Aorta (tissue), 5 donors: ENCODE results near the gene PTPRD. TPM values are rescaled to one million over a fixed set of nuclear protein-coding genes. Genes with fewer than 3 reads are reported as not detected.

Source experiments
- ATAC-seq: fragments of 200-7000 bp; cut with Tn5 transposase; one replicate; pipeline ENCODE4 v1.9.1; 2022; ENCODE audit warnings: moderate library complexity; ENCODE audit not compliant: low FRiP score
- DNase-seq, 2 donors: peaks; one replicate each; pipeline ENCODE4 v3.0.0-alpha.2; 2020
- H3K27ac ChIP-seq, 2 donors: one replicate each; pipeline ENCODE4 v1.5.1; 2013; ENCODE audit warnings: low read length in 2 of 2, mild to moderate bottlenecking in 2 of 2, moderate library complexity in 2 of 2, control low read depth in 1 of 2, inconsistent platforms in 1 of 2, low read depth in 1 of 2
- H3K27me3 ChIP-seq, 2 donors: one replicate each; pipeline ENCODE4 v1.6.1; 2013; ENCODE audit warnings: control low read depth in 1 of 2, low read length in 1 of 2, mild to moderate bottlenecking in 1 of 2, moderate library complexity in 1 of 2; ENCODE audit not compliant: insufficient read depth in 2 of 2, control insufficient read depth in 1 of 2
- H3K36me3 ChIP-seq, 2 donors: one replicate each; pipeline ENCODE4 v1.6.1; 2013; ENCODE audit warnings: control low read depth in 1 of 2, low read length in 1 of 2, mild to moderate bottlenecking in 1 of 2; ENCODE audit not compliant: insufficient read depth in 2 of 2, control insufficient read depth in 1 of 2
- H3K4me1 ChIP-seq, 2 donors: one replicate each; pipeline ENCODE4 v1.6.1; 2013; ENCODE audit warnings: low read length in 2 of 2, control low read depth in 1 of 2, mild to moderate bottlenecking in 1 of 2, moderate library complexity in 1 of 2; ENCODE audit not compliant: insufficient read depth in 2 of 2, control insufficient read depth in 1 of 2
- H3K4me3 ChIP-seq, 2 donors: one replicate each; pipeline ENCODE4 v1.5.1; 2013; ENCODE audit warnings: low read length in 2 of 2, control low read depth in 1 of 2, mild to moderate bottlenecking in 1 of 2
- H3K9me3 ChIP-seq: one replicate; pipeline ENCODE4 v1.6.1; 2013; ENCODE audit warnings: mild to moderate bottlenecking, low read length; ENCODE audit not compliant: control insufficient read depth
- WGBS, 2 donors: extraction: QIAGEN DNeasy Blood & Tissue Kit; methylation state at CpG; one replicate each; pipeline ENCODE4 v1.1.7; 2013; 5-methylcytosine and 5-hydroxymethylcytosine counted together
- intact Hi-C, 2 donors: fragments of 100-400 bp; cut with DNase I; formaldehyde crosslinking; loops; one replicate each; pipeline versions ENCODE4 v1.14.2 to v1.15.0; 2022
- polyA plus RNA-seq, 2 donors: library from polyadenylated mRNA; stranded (reverse); fragments of 200-250 nt; gene quantifications; one replicate each; pipeline ENCODE4 v1.2.3, GENCODE V29; 2013
- total RNA-seq, 2 donors: library from RNA; stranded (reverse); fragmentation: NEBNext Ultra II Directional; extraction: Animal tissue kit (Norgen Biotek cat#: 25700); gene quantifications; one replicate each; pipeline ENCODE4 v1.2.1, GENCODE V29; 2021
- donor health status: healthy with polysubstance abuse.
- donor health status: Bipolar disorder and iron deficiency.
- donor health status: DM: no; HTN: no; CAD: no.
- donor health status: DM: no; HTN: no; CAD: no.
- donor health status: DM: yes; HTN: yes; CAD: no.

Gene PTPRD
- total and polyA plus RNA-seq, 4 donors, result 1.5 to 92.0 (median 29.4) TPM

DNA sequence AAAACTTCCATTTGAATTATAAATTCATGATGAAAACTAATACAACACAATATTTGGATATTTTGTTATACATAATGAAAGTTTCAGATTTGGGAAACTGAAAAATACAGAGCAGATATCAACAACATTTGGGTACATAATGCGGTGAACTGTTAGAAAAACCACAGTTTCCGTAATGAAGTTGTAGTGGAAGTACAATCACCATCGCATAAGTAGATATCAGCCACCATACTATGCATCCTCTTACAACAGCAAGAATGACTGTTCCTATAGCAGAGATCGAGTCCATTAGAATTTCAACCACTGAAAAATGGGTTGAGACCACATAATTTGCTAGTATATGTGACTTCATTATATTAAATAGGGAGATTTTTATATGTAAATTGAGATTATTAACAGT lies 2043.0 kb downstream of the PTPRD start:
- Histone ChIP-seq H3K9me3 (no peaks in the 10 kb centered on the region), H3K27me3 (no peaks in the 10 kb centered on the region), H3K36me3 (no peaks in the 10 kb centered on the region), H3K4me1 (peaks cover 0 to 5% of the 10 kb centered on the region in 2 donors), H3K27ac (no peak overlapping the region), H3K4me3 (no peak overlapping the region)
- WGBS, 2 donors, result 95 to 100% methylated on average over 4 of the region's 4 CpGs
- no peak for DNase-seq
- intact Hi-C loops, result no loop called here
- ATAC-seq, result no peak

GRCh38 chr9:8567963-8568579 lies 2044.7 kb downstream of the PTPRD start:
- no peak for ATAC-seq
- Histone ChIP-seq H3K36me3 (no peaks in the 10 kb centered on the region), H3K9me3 (no peaks in the 10 kb centered on the region), H3K4me3 (no peak overlapping the region), H3K27ac (no peak overlapping the region), H3K4me1 (peaks cover 0 to 5% of the 10 kb centered on the region in 2 donors), H3K27me3 (no peaks in the 10 kb centered on the region)
- intact Hi-C loops, result no loop called here
- no peak for DNase-seq
- WGBS, 2 donors, result 90 to 94% methylated on average over 2 of the region's 2 CpGs

- WGBS, 2 donors, result 82 to 84% methylated on average over 6 of the region's 6 CpGs
- H3K4me3 ChIP-seq, result no peak overlapping the region
- no peaks in the 10 kb centered on the region for H3K27me3 ChIP-seq
Observed at GRCh38 chr9:8564960-8565359, 2047.8 kb downstream of the PTPRD start.

DNA sequence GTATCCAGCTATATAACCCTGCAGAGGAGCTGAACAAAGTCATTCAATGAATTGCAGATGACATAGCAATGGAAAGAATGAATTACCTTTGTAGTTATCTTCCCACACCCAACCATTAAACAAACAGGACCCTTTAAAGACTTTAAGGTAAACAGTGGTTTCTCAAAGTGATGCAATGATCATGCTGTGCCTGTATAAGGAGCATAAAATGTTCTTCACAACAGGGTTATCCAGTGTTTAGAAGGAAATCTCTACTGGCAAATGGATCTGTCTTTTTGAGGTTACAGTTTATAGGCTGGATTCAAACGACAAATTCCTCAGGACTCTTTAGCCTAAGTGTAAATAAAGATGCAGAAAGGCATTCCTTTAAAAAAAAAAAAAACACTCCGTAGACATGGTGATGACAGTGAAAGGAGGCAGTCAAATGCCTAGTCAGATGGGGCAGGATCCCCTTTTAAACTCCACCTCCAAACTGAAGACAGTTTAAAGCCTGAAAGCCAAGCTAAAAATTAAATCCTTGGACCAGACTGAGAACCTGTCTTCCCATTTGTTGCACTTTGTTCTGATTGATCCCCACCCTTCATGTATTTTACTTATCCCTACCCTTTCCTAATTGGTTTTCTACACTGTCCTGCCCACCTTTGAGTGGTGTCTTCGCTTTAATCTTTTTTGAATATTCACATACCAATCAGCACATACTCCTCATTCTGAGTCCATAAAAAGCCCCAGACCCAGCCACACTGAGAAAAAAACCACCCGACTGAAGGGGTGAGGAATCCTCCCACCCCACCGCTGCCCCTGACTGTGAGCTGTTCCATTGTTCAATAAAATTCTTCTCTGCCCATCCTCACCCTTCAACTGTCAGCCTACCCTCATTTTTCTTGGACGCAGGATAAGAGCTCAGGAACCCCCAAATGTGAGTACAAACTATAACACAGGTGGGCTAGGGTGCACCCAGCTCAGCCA lies 2052.0 kb downstream of the PTPRD start:
- no peaks in the 10 kb centered on the region for H3K9me3 ChIP-seq
- no peak for DNase-seq
- H3K4me3 ChIP-seq, result no peak overlapping the region
- intact Hi-C loops, result no loop called here
- no peak overlapping the region for H3K27ac ChIP-seq
- no peaks in the 10 kb centered on the region for H3K27me3 ChIP-seq
- H3K4me1 ChIP-seq, result no peaks in the 10 kb centered on the region
- WGBS, 2 donors, result 74 to 81% methylated on average over 6 of the region's 6 CpGs
- H3K36me3 ChIP-seq, result no peaks in the 10 kb centered on the region
- ATAC-seq, result no peak

More at GRCh38 chr9:8564960-8565359, 2047.8 kb downstream of the PTPRD start:
- no peaks in the 10 kb centered on the region for H3K4me1 ChIP-seq
- no peaks in the 10 kb centered on the region for H3K36me3 ChIP-seq
- ATAC-seq, result no peak
- intact Hi-C loops, result no loop called here
- H3K9me3 ChIP-seq, result no peaks in the 10 kb centered on the region
- no peak overlapping the region for H3K27ac ChIP-seq
- no peak for DNase-seq

DNA sequence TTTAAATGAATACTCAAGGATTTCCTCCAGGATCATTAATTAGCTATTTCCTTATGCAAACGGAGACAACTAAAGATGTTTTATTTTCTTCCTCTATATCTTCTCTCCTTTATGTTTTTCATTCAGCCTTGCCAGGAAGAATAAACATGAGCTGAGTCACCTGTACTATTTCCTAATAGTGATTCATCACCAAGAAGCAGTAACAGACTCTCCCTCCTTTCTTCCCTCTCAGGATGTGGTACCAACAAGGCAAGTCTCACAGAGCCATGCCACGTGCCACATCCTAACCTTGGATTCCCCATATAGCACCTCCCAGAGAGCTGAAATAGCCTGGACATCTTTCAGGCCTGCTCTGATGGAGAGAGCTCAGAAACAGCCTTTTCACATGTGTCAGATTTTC lies 2054.6 kb downstream of the PTPRD start:
- Histone ChIP-seq H3K4me1 (no peaks in the 10 kb centered on the region), H3K9me3 (no peaks in the 10 kb centered on the region), H3K27me3 (no peaks in the 10 kb centered on the region), H3K27ac (no peak overlapping the region), H3K4me3 (no peak overlapping the region), H3K36me3 (no peaks in the 10 kb centered on the region)
- DNase-seq (no peak), ATAC-seq (no peak)
- intact Hi-C loops, result no loop called here
- 56 to 69% methylated on average over 2 of the region's 2 CpGs for WGBS, 2 donors

DNA sequence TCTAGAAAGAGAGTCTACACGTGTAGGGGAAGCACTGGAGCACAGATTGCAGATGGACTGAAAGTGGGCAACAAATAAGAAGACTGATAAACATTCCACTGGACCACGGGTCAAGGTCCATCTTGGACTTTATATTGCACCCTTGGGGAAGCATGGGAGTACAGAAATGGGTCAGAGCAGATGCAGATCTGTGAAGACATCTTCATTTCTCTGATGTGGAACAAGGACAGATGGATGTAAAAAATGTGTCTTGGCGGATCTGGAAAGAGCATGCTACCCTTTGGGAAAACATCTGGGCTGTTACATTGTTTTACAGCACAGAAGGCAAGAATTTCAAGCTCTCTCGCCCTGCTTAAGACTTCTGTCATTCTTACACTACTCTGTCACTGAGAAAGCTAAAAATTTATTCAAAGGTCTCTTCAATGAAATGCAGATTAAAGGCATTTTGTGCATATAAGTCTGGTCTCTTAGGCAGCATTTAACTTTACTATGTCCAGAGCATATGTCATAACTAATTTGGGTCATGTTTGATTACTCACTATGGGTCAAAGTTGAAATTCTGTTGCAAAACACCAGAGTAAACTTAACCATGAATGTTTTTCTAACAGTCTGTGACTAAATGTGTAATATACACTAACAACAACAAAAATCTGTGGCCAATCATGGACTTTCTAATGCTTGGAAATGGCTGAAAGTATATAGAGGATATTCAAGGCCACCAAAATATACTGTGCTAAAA lies 2056.9 kb downstream of the PTPRD start:
- Histone ChIP-seq H3K36me3 (no peaks in the 10 kb centered on the region), H3K9me3 (no peaks in the 10 kb centered on the region), H3K4me3 (no peak overlapping the region), H3K27ac (no peak overlapping the region), H3K27me3 (no peaks in the 10 kb centered on the region), H3K4me1 (no peaks in the 10 kb centered on the region)
- ATAC-seq (no peak), DNase-seq (no peak)
- WGBS, 2 donors, result 59 to 71% methylated on average over 4 of the region's 4 CpGs
- intact Hi-C loops, result no loop called here

DNA sequence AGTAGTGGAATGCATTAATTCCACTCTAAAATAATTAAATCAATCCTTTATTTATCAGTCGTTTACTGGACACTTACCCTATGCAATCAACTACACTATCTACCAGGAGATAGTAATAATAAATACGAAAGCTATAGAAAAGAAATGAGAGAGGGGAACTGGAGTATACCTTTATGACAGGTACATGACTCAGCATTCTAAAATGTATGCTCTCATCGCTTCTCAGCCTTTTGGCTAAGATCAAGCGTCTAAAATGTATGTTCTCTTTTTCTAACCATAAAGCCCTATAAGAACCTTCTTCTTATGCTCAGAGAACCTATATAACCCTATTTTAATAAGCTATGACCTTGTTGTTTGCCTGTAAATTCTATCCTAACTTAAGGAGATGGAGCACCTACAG lies 2059.4 kb downstream of the PTPRD start:
- ATAC-seq (no peak), DNase-seq (no peak)
- WGBS, 2 donors, result 94% methylated on average over 4 of the region's 4 CpGs
- Histone ChIP-seq H3K36me3 (no peaks in the 10 kb centered on the region), H3K4me3 (no peak overlapping the region), H3K27ac (no peak overlapping the region), H3K27me3 (no peaks in the 10 kb centered on the region), H3K4me1 (no peaks in the 10 kb centered on the region), H3K9me3 (no peaks in the 10 kb centered on the region)
- intact Hi-C loops, result no loop called here

DNA sequence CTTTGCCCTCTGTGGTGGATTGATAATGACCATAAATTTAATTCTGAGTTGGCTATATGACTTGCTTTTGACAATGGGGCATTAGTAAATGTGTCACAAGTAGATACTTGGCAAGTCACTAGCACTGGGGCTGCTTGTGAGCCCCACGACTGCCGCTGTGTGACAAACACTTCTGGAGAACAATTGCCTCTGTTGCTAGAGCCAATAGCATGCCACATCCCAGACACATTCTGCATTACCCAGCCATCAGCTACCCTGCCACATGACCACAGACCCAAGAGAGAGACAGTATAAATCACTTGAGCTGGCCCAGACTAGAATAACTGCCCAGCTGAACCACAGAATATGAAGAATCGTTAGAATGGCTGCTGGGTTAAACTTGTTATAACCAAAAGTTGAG lies 2060.1 kb downstream of the PTPRD start:
- 82 to 90% methylated on average over 3 of the region's 3 CpGs for WGBS, 2 donors
- Histone ChIP-seq H3K27me3 (no peaks in the 10 kb centered on the region), H3K27ac (no peak overlapping the region), H3K36me3 (no peaks in the 10 kb centered on the region), H3K9me3 (no peaks in the 10 kb centered on the region), H3K4me3 (no peak overlapping the region), H3K4me1 (no peaks in the 10 kb centered on the region)
- DNase-seq, result no peak
- intact Hi-C loops, result no loop called here
- ATAC-seq, result no peak
